Activated naive CD4-positive, alpha-beta T cell treated with anti-CD3 and anti-CD28 coated beads, Interleukin-2, amount 10 ng/mL, durations not matched to agents 7 days and 5 days (primary cell): ENCODE measurements around the gene KREMEN2.

Source experiments
- CTCF ChIA-PET: fragments of 350-600 bp; sonication (Branson Sonifier 250); formaldehyde crosslinking; loops from one replicate; lab custom pipeline; 2021; ENCODE audit warnings: antibody characterized with exemption; lab: Charles Lee
- DNase-seq: peaks from one replicate; pipeline ENCODE4 v3.0.0-alpha.2; 2020
- H3K27ac Mint-ChIP-seq: one replicate; pipeline ENCODE4 v1.8.0; 2021; ENCODE audit warnings: mild to moderate bottlenecking, moderate library complexity, mixed read lengths
- H3K27me3 Mint-ChIP-seq: one replicate; pipeline ENCODE4 v1.8.0; 2021; ENCODE audit warnings: mild to moderate bottlenecking, mixed read lengths
- H3K36me3 Mint-ChIP-seq: one replicate; pipeline ENCODE4 v1.8.0; 2021; ENCODE audit warnings: mixed read lengths
- H3K4me1 Mint-ChIP-seq: one replicate; pipeline ENCODE4 v1.8.0; 2021; ENCODE audit warnings: mixed read lengths
- H3K4me3 Mint-ChIP-seq: one replicate; pipeline ENCODE4 v1.8.0; 2021; ENCODE audit warnings: mild to moderate bottlenecking, moderate library complexity, mixed read lengths
- H3K9me3 Mint-ChIP-seq: one replicate; pipeline ENCODE4 v1.8.0; 2021; ENCODE audit warnings: mixed read lengths

KREMEN2 gene

GRCh38 chr16:3013491-3013951, 49.4 kb downstream of the KREMEN2 start:
- no peaks in the 10 kb centered on the region for H3K9me3 Mint-ChIP-seq
- CTCF ChIA-PET: interaction anchor here (0.6 to 17.3 kb wide), 2 partner anchors 13 to 19 kb away, joined by 3 to 300 read pairs; partner anchors contain the start of genes CLDN6, HCFC1R1, THOC6 and TNFRSF12A

GRCh38 chr16:3013998-3014690, 50.1 kb downstream of the KREMEN2 start:
- H3K27me3 Mint-ChIP-seq: peaks cover 94% of the 10 kb centered on the region
- no peak overlapping the region for H3K27ac Mint-ChIP-seq
- no peaks in the 10 kb centered on the region for H3K36me3 Mint-ChIP-seq
- DNase-seq: no peak
- CTCF ChIA-PET: interaction anchor here (0.6 to 0.9 kb wide), 2 partner anchors 10 to 18 kb away, joined by 3 read pairs; no protein-coding TSS in a partner anchor
- no peaks in the 10 kb centered on the region for H3K9me3 Mint-ChIP-seq
- H3K4me1 Mint-ChIP-seq: peaks cover 9% of the 10 kb centered on the region
- H3K4me3 Mint-ChIP-seq: no peak overlapping the region

More at GRCh38 chr16:3013491-3013951, 49.4 kb downstream of the KREMEN2 start:
- Mint-ChIP-seq H3K4me3 (no peak overlapping the region), H3K27ac (no peak overlapping the region), H3K36me3 (no peaks in the 10 kb centered on the region), H3K27me3 (peaks cover 95% of the 10 kb centered on the region), H3K4me1 (peaks cover 14% of the 10 kb centered on the region)
- no peak for DNase-seq

GRCh38 chr16:3014971-3015370, 50.9 kb downstream of the KREMEN2 start:
- Mint-ChIP-seq H3K9me3 (no peaks in the 10 kb centered on the region), H3K4me3 (no peak overlapping the region), H3K36me3 (peaks cover under 1% of the 10 kb centered on the region), H3K27ac (no peak overlapping the region), H3K4me1 (peaks cover 11% of the 10 kb centered on the region), H3K27me3 (peaks cover 94% of the 10 kb centered on the region)
- CTCF ChIA-PET: interaction anchor here (0.9 kb wide), 2 partner anchors 11 to 13 kb away, joined by 3 to 4 read pairs; no protein-coding TSS in a partner anchor
- DNase-seq: no peak

DNA sequence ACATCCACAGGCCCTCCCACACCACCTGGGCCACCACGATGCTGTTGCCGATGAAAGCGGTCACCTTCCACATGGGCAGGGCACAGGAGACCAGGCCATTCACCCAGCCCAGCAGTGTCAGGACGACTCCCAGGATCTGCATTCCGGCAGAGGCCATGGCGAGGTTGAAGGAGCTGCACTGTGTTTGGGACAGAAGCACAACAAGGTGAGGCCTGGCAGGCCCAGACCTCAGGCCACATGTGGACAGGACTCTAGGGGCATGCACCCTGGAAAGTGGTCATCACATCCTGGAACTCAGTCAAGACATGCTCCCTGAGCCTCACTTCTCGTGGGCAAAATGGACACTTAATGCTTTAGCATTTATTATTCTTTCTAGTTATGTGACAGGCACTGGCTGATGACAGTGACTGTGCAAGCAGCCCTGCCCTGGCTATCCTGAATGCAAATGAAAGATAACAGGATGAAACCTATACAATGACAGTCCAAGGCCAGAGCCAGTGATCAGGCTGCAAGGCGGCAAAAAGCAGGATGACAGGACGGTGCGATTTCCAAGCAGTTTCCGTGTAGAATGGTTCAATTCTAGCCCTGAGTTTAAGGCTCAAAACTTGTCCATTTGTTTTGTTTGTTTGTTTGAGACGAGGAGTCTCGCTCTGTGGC, 51.9 kb downstream of the KREMEN2 start:
- H3K36me3 Mint-ChIP-seq: peaks cover 2% of the 10 kb centered on the region
- CTCF ChIA-PET: no interaction called here
- peaks cover 16% of the 10 kb centered on the region for H3K4me1 Mint-ChIP-seq
- no peak for DNase-seq
- H3K27ac Mint-ChIP-seq: no peak overlapping the region
- H3K9me3 Mint-ChIP-seq: no peaks in the 10 kb centered on the region
- H3K27me3 Mint-ChIP-seq: peaks cover 91% of the 10 kb centered on the region
- no peak overlapping the region for H3K4me3 Mint-ChIP-seq

GRCh38 chr16:3017344-3017743, 53.3 kb downstream of the KREMEN2 start:
- Mint-ChIP-seq H3K9me3 (no peaks in the 10 kb centered on the region), H3K27ac (no peak overlapping the region), H3K4me1 (peaks cover 29% of the 10 kb centered on the region), H3K36me3 (peaks cover 4% of the 10 kb centered on the region), H3K27me3 (peaks cover 86% of the 10 kb centered on the region), H3K4me3 (no peak overlapping the region)
- CTCF ChIA-PET: interaction anchor here (18.9 kb wide), 1 partner anchor 13 kb away, joined by 300 read pairs; the partner anchor contains the start of gene CLDN9
- no peak for DNase-seq
